HG02623 (cell line): ENCODE measurements around the gene PLCH2.
A peak's percentile ranks its signal among the peaks of the same experiment; 100 is the strongest.
"Not testable (repeated sequence)": the region's sequence is repeated elsewhere in the genome, so short reads cannot be mapped to it uniquely, and the experiment has no call there.

Experiments used
- ATAC-seq: cut with Tn5 transposase; IDR thresholded peaks from one replicate; pipeline ENCODE4 v1.9.1; 2021; ENCODE audit warnings: moderate library complexity; ENCODE audit not compliant: unreplicated experiment

The PLCH2 gene

GRCh38 chr1:2541619-2542245 is 65.6 kb downstream of the PLCH2 start:
- ATAC-seq: no peak

GRCh38 chr1:2542246-2542915 is 66.3 kb downstream of the PLCH2 start:
- ATAC-seq: no peak

GRCh38 chr1:2543543-2544092 is 67.5 kb downstream of the PLCH2 start:
- no peak for ATAC-seq

- no peak for ATAC-seq
Observed at GRCh38 chr1:2544093-2544874, 68.2 kb downstream of the PLCH2 start.

GRCh38 chr1:2544875-2545640 is 69.0 kb downstream of the PLCH2 start:
- no peak for ATAC-seq

GRCh38 chr1:2545754-2546514 is 69.8 kb downstream of the PLCH2 start:
- peak; percentile 38 for ATAC-seq

GRCh38 chr1:2546515-2547209 is 70.6 kb downstream of the PLCH2 start:
- peak; percentile 25 for ATAC-seq

GRCh38 chr1:2547210-2548067 is 71.3 kb downstream of the PLCH2 start:
- no peak for ATAC-seq

GRCh38 chr1:2548068-2548589 is 72.0 kb downstream of the PLCH2 start:
- no peak for ATAC-seq

- ATAC-seq: not testable (repeated sequence)
Observed at GRCh38 chr1:2549367-2550029, 73.4 kb downstream of the PLCH2 start.

- not testable (repeated sequence) for ATAC-seq
Observed at GRCh38 chr1:2550309-2550861, 74.3 kb downstream of the PLCH2 start.

- ATAC-seq: not testable (repeated sequence)
Observed at GRCh38 chr1:2551544-2551943, 75.5 kb downstream of the PLCH2 start.

- ATAC-seq: no peak
Observed at GRCh38 chr1:2552189-2552588, 76.1 kb downstream of the PLCH2 start.

GRCh38 chr1:2553076-2553475 is 77.0 kb downstream of the PLCH2 start:
- not testable (repeated sequence) for ATAC-seq

GRCh38 chr1:2553871-2554620 is 78.0 kb downstream of the PLCH2 start:
- ATAC-seq: no peak

GRCh38 chr1:2554621-2555387 is 78.7 kb downstream of the PLCH2 start:
- no peak for ATAC-seq
